ENCODE data around the gene BABAM2.
"Not testable (repeated sequence)": the region's sequence is repeated elsewhere in the genome, so short reads cannot be mapped to it uniquely, and the experiment has no call there.

BABAM2 gene

DNA sequence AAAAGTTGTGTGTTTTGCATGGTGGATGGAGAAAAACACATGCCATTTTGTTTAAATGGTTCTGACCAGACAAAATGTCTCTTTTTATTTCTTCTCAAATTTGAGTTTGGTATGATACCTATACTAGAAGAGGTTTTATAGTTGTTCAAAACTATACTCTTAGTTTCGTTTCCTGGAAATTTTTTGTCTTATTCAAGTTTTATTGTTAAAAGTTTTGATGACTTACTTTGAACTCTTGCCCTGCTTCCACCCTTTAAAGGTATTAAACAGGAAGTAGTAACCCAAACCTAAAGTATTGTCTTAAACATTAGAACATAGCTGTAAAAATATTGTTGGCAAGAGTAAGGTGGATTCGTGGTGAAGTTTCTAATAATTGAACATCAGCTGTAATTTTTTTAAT is 98.2 kb downstream of the BABAM2 start:
- DNase-seq, result no peak

DNA sequence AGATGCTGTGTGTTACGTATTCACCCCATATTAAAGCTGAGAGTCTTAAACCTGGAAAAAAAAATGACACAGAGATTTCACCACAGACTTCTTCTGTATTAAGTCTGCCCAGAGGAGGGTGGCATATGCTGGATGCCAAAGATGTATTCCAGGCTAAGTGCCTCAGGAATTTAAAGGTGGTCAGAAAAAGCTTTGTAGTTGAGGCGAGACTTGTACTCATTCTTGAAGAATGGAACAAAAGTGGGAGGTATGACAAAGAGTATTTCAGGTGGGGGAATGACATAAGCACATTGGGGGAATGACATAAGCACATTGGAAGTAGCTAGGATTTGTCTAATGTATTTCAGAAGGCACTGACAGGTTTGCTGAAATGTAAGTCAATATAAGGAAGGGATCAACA is 98.6 kb downstream of the BABAM2 start:
- DNase-seq, result no peak

DNA sequence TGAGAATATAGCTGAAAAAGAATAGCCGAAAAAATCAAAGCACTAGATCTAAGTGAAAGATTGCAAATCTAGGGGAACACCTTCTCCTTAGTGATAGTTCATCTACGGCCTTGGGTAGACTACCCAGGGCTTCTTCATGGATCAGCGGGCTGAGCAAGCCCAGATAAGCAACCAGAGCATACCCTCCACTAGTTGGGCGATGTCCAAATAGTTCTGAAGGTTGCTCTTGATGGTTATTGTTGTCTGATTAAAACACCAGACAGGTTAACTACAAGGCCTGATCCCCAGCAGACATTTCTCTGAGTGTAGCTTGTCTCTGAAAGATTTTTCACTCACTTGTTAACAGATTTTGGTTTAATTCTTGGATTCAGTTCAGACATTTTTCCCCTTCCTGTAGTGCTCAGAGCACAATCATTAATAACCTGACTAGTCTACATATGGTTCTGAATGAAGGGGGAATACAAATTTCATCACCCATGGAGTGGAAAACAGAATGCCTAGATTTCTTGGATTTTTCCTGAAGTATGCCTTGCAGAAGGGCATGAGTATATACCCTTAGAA is 99.6 kb downstream of the BABAM2 start:
- DNase-seq, result no peak

DNA sequence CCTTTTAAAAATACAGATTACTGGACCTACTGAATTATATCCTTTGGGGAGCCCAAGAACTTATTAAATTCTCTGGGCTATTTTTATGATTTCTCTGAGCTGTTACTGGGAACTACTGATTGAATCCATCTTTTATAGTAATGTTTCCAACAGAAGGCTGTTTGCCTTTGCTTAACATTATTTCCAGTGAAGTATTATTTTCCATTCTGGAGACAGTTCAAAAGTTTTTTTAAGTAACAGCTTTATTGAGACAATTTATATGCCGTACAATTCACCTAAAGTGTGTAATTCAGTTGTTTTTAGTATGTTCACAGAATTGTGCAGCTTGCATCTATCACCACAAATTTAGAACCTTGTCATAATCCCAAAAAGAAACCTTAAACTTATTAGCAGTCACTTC is 100.6 kb downstream of the BABAM2 start:
- no peak for DNase-seq

DNA sequence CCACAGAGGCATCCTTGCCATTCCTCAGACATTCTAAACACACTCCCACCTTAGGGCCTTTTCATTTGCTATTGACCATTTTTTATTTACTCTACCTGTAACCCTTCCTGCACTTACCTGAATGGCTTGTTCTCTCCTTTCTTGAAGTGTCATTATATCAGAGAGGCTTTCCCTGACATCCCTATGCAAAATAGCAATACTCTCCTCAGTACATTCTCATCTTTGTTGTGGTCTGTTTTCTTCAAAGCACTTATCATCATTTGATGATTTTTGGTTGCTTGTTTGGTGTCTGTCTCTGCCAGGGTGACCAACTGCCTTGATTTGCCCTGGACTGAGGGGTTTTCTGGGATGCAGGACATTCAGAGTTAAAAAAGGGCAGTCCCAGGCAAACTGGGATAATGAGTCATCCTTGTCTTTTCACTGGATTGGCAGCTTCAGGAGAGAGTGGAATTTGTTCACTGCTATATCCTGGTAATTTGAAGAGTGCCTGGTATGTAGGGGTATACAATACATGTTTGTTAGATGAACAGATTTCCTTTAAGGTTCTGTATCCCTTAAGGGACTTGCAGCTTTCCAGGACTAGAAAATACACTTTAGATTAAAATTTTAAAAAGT is 102.4 kb downstream of the BABAM2 start:
- no peak for DNase-seq

DNA sequence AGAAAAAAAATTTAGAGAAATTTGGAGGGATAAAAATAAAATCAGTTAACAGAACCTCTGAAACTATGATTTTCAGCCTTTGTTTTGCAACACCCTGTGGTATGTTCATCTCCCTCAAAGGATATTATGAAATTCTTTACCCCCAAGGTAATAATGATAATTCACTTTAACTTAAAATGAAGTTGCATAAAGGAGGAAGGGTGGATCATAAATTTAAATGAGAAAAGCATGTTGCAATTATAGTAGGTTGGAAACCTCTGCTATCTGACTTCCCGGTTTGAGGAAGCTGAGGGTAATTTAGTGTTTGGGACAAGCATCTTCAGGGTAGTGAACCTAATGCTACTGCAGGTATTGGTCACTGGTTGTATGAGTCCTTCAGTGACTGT is 102.9 kb downstream of the BABAM2 start:
- DNase-seq, result peak; percentile 22

DNA sequence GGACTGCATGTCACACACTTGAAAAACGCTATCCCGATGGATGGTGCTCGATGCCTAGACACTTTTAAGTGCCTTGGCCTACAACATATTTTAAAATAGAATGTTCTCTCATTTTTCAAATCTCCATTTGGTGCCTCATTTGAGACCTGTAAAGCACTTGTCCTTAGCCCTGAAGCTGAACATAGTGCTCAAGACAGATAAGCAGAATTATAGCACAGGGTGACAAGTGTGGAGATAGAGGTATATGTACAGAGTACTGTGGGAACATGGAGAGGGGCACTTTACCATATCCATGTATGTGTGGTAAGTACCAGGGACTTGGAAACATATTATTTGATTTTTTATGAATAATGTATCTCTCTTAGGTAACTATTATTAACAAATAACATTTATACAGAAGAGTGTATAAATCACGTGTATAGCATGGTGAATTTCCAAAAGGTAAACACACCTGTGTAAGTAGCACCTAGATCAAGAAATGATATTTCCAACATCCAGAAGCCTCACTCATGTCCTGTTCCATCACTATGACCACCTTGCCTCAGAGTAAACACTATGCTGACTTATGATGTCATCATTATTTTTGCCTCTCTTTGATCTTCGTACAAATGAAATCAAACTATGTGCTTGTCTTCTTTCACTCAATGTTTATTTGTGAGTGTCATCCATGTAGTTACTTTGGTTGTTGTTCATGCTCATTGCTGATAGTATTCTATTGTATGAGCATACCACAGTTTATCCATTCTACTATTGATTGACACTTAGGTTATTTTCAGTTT is 103.6 kb downstream of the BABAM2 start:
- no peak for DNase-seq

DNA sequence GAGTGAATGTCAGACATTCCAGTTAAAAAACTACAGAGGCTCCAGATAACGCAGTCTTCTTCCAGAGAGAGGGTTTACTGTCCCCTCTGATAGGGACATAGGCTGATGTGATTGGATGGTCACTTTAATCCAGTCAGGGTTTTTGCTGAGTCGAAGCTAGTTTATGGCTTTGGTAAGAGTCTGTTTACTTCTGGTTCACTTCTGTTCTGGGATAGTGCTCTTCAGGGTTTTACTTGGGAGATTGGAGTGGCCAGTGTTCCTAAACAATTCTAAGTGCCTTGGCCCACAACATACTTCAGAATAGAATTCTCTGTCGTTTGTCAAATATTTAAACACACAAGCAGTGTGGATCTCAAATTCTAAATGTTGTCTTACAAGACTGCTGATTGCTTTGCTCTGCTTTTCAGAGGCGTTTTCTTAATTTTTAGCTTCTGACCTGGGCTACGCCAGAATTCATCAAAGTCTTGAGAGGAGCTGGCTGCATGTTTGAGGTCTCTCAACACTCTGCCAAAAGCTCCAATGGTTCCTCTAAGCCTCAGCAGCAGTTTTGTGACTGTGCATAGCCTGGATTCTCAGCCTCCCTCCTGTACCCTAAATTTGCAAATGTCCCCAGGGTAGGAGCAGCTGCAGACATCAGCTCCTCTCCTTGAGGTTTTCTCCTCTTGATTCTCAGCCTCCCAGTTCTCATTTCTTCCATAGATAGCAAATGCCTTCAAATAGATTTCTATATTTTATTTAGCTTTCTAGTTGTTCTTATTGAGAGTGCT is 105.8 kb downstream of the BABAM2 start:
- no peak for DNase-seq

DNA sequence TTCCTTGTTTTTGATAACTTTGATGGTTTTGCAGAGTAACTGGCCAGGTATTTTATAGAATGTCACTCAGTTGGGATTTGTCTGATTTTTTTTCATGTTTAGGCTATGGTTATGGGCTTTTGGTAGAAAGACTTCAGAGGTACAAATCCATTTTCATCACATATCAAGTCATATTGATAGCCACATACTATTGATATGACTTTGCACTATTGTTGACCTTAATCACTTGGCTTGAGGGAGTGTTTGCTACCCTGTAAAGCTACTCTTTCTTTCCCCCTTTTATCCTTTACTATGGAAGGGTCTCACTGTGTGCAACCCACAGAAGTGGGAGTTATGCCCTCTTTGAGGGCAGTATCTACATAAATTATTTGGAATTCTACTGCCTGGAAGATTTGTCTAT is 109.8 kb downstream of the BABAM2 start:
- DNase-seq, result no peak

DNA sequence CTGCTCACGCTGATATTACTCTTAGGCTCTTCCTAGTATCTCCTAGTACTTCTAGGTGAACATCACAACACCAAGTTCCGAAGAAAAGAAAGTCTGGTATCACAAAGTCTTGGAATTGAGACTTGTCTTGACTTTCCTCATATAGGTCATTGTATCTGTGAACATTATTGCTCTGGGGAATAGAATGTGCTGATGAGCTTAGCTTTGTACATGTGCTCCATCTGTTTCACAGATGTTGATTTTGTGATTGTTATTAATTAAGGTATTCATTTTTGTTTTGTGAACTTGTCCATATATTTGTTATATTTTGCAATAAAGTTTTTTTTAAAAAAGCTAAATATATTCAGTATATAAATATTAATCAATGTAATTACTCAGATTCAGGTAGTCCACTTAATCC is 111.7 kb downstream of the BABAM2 start:
- DNase-seq, result no peak

DNA sequence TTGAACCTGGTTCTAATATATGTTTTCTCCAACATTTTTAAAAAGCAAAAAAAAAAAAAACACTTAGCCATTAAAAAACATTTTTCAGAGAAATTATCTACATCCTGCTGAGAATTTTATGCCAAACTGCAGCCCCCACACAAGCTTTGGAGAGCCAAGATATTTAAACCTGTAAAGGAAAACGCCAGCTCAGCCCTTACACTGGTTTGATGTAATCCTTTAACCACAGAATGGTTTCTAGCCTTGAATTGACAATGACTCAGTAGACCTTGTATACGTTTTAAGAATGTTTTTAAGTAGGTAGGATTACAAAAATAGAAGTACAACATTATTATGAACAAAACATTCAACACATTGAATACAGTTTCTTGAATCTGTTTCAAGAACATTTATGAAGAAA is 113.6 kb downstream of the BABAM2 start:
- no peak for DNase-seq

DNA sequence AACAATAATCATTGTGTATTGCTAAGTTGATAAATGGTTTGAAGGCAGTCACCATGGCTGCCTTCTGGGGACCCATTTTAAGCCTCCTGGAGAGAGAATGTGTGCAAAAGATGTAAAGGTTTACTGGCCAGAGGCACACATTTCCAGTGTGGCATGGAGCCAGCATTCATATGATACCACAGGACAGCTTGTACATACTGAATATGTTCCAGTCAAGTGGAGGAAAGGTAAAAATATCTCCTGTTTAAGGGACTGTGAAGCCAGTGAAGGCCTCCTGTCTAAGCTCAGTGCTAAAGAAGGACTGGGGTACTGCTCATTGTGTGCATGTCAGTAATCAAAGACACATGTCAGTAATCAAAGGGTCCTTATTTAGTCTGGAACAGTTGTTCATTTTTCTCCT is 119.2 kb downstream of the BABAM2 start:
- DNase-seq, result no peak

DNA sequence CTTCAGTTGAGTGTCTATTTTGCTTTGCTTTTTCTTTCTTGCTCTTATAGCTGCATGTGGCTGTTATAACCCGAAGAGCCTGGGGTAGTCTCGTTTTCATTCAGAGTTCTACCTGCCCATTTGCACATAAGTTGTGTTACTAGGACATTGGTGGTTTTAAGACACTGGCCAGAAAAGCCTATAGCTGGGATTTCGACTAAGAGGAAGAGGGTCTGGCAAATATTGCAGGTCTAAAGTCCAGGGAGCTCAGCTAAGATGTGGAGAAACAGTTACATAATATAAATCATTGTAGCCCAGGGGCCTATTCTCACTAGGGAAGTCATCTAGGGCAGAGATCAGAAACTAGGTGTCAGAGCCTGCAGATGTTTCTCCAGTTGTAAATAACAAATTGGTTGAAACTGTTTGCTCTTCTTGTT is 120.8 kb downstream of the BABAM2 start:
- no peak for DNase-seq

DNA sequence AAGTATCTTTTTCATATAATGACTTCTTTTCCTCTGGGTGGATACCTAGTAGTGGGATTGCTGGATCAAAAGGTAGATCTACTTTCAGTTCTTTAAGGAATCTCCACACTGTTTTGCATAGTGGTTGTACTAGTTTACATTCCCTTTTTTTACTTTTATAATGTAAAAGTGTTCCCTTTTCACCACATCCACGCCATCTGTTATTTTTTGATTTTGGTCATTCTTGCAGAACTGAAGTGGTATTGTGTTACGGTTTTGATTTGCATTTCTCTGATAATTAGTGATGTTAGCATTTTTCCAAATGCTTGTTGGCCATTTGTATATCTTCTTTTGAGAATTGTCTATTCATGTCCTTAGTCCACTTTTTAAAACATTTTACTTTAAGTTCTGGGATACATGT is 127.9 kb downstream of the BABAM2 start:
- DNase-seq, result not testable (repeated sequence)

DNA sequence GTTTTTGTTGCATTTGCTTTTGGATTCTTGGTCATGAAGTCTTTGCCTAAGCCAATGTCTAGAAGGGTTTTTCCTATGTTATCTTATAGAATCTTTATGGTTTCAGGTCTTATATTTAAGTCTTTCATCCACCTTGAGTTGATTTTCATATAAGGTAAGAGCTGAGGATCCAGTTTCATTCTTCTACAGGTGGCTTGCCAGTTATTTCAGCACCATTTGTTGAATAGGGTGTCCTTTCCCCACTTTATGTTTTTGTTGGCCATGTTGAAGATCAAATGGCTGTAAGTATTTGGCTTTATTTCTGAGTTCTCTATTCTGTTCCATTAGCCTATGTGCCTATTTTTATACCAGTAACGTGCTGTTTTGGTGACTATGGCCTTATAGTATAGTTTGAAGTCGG is 129.0 kb downstream of the BABAM2 start:
- DNase-seq, result not testable (repeated sequence)

DNA sequence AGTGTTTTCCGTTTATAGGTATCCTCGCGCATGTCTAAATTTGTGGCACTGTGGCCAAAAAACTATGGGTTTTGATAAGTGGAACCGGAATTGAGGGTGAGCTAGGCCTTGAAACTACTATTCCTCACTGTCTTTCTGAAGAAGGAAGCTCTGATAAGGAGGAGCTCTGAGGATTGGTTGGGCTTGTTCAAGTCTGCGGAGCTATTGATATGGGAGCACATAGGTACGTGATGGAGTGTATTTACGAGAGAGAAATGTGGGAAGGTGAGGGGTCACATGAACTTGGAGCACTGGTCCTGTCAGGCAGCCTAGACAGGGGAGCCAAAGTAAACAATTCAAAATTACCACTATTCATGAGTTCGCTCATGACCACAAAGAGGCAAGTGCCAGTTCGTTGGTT is 131.4 kb downstream of the BABAM2 start:
- no peak for DNase-seq

DNA sequence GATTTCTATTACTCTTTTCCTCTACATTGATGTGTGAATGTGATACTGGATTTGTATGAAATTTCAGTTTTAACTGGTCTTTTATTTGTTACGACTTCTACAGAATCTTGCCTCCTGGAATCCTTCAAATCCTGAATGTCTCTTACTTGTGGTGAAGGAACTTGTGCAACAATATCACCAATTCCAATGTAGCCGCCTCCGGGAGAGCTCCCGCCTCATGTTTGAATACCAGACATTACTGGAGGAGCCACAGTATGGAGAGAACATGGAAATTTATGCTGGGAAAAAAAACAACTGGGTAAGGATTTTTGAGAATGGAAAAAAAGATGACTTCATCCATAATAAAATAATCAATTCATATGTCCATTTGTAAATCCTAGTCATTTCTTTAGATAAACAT is 134.6 kb downstream of the BABAM2 start:
- no peak for DNase-seq

DNA sequence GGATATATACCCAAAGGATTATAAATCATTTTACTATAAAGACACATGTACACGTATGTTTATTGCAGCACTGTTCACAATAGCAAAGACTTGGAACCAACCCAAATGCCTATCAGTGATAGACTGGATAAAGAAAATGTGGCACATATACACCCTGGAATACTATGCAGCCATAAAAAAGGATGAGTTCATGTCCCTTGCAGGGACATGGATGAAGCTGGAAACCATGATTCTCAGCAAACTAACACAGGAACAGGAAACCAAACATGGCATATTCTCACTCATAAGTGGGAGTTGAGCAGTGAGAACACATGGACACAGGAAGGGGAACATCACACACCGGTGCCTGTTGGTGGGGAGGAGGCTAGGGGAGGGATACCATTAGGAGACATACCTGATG is 135.7 kb downstream of the BABAM2 start:
- DNase-seq, result not testable (repeated sequence)

DNA sequence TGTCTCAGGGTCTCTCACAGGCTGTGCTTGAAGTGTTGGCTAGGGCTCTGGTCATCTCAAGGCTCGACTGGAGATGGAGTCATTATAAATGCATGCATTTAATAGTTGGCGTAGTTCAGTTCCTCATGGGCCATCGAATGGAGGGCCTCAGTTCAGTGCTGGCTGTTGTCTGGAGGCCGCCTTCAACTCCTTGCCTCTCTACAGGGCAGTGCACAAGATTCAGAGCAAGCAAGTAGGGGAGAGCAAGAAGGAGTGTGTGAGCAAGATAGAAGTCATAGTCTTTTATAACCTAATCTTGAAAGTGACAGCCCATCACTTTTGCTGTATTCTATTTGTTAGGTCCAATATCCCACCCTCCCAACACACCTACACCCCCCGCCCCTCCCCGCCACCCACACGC is 137.5 kb downstream of the BABAM2 start:
- DNase-seq, result no peak

DNA sequence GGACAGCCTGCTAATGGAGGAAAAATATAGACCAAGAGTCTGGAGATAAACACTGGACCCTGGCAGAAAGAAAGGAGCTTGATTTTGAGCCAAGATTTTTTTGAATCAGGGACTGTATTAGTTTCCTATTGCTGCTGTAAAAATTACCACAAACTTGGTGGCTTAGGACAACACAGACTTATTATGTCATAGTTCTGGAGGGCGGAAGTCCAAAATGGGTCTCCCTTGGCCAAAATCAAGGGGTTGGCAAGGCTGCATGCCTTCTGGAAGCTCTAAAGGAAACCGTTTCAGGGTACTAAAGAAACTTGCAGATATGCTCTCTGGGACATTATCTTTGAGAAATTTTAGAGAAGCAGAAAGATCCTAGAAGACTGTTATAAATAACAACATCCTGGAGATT is 140.1 kb downstream of the BABAM2 start:
- no peak for DNase-seq

DNA sequence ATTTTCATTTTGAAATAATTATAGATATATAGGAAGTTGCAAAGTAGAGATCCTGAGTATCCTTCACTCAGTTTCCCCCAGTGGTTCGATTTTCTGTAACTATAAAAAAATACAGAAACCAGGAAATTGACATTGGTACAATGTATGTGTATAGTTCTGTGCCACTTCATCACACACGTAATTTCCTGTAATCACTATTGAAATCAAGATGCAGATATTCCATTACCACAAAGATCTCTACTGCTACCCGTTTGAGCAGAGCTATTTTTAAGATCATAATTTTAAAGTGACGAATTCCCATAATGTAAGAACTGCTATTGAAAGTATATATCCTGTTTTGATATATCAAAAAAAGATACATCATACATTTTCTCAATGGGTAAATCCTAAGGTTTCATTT is 142.3 kb downstream of the BABAM2 start:
- no peak for DNase-seq

DNA sequence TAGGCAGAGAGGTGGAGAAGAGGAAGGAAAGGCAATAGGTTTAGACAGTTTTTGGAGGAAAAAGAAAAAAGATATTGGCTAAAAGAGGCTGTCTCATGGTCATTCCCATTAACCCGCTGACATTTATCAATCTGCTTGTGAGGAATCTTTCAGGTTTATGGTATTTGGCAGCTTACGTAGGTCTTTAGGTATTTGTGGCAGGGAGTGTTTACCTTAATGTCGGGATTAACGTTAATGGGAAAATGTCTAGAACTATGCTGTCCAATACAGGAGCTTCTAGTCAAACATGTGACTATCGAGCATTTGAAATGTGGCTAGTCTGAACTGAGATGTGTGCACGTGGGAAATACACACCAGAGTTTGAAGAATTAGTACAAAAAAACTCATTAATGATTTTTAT is 144.2 kb downstream of the BABAM2 start:
- DNase-seq, result no peak

DNA sequence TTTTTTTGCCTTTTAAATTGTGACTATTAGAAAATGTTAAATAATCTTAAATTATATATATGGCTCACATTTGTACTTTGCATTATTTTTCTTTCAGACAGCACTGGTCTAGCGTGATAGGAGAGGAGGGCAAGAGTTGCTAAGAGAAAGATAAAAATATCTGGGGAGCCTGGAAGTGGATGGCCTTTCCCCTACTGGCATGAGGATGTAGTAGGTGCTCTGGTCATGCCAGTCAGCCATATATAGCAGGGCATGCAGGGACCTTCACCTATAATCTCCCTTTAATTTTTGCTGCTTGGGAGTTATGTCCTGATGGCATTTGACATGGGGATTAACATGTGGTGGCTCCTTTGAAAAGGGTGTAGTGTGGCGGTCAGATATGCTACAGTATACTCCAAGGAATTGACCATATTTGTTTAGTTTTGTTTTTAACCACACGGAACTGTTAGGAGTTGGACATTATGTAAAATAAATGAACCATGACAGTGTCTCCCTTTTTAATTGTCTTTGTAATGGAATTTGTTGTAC is 144.7 kb downstream of the BABAM2 start:
- DNase-seq, result no peak

DNA sequence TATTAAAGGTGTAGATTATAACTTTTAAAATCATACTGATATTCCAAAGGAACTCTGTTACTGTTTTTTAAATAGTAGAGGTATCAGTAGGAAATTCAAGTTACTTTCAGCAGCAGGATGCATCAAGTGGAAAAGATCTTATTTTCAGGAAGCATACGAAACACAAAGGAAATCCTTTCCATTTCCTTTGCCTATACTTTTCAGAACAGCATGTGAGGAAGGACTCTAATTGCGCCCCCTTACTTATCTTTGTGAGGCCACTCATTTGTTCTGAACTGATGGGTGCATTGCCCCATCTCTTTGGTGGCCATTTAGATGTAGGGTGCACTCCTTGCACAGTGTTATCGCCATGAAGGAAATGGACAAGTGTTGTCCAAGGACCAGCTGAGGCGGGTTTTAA is 145.3 kb downstream of the BABAM2 start:
- DNase-seq, result no peak
